Loucy (cell line): ENCODE measurements around the gene TMEM39B.
"Not testable (repeated sequence)": the region's sequence is repeated elsewhere in the genome, so short reads cannot be mapped to it uniquely, and the experiment has no call there.

ENCODE experiments used
- H2AFZ ChIP-seq: fragments of 200-600 bp; sonication (generic); 2 replicates; pipeline ENCODE4 v1.6.0; 2016; ENCODE audit warnings: antibody characterized with exemption, mild to moderate bottlenecking, low read length, moderate library complexity
- H3F3A ChIP-seq: fragments of 200-600 bp; 2 replicates; pipeline ENCODE4 v1.6.0; 2016; ENCODE audit warnings: antibody characterized with exemption, low read depth, mild to moderate bottlenecking
- H3K27me3 ChIP-seq: fragments of 200-600 bp; sonication (generic); 2 replicates; pipeline ENCODE4 v1.6.1; 2014; ENCODE audit warnings: low read length, mild to moderate bottlenecking; ENCODE audit not compliant: insufficient read depth, poor library complexity, severe bottlenecking
- H3K36me3 ChIP-seq: fragments of 200-600 bp; sonication (generic); 2 replicates; pipeline ENCODE4 v1.6.1; 2016; ENCODE audit warnings: low read length; ENCODE audit not compliant: insufficient read depth
- H3K4me1 ChIP-seq: fragments of 200-600 bp; sonication (generic); 2 replicates; pipeline ENCODE4 v1.5.1; 2014; ENCODE audit warnings: low read length, mild to moderate bottlenecking; ENCODE audit not compliant: insufficient read depth, poor library complexity, severe bottlenecking
- H3K4me2 ChIP-seq: fragments of 200-600 bp; sonication (generic); 2 replicates; pipeline ENCODE4 v1.6.0; 2014; ENCODE audit warnings: antibody characterized with exemption, low read length, low read depth, mild to moderate bottlenecking; ENCODE audit not compliant: poor library complexity, severe bottlenecking
- H3K4me3 ChIP-seq: fragments of 200-600 bp; sonication (generic); 2 replicates; pipeline ENCODE4 v1.5.1; 2014; ENCODE audit warnings: low read length, mild to moderate bottlenecking, mixed read lengths; ENCODE audit not compliant: poor library complexity, severe bottlenecking
- H3K79me2 ChIP-seq: fragments of 200-600 bp; sonication (generic); 2 replicates; pipeline ENCODE4 v1.6.1; 2014; ENCODE audit warnings: low read length; ENCODE audit not compliant: insufficient read depth
- H3K9ac ChIP-seq: fragments of 200-600 bp; sonication (generic); 2 replicates; pipeline ENCODE4 v1.6.0; 2014; ENCODE audit warnings: mild to moderate bottlenecking, low read depth, low read length, moderate library complexity; ENCODE audit not compliant: poor library complexity, severe bottlenecking
- H3K9me2 ChIP-seq: fragments of 200-600 bp; sonication (generic); replicated peaks from 2 replicates; pipeline ENCODE4 v1.6.1; 2016; ENCODE audit warnings: low read depth, low read length, mixed read lengths
- H3K9me3 ChIP-seq: fragments of 200-600 bp; sonication (generic); 2 replicates; pipeline ENCODE4 v1.6.1; 2014; ENCODE audit warnings: mild to moderate bottlenecking, antibody characterized with exemption, low read length, low read depth; ENCODE audit not compliant: insufficient read depth
- H4K20me1 ChIP-seq: fragments of 200-600 bp; sonication (generic); 2 replicates; pipeline ENCODE4 v1.6.0; 2014; ENCODE audit warnings: antibody characterized with exemption, low read length, mild to moderate bottlenecking; ENCODE audit not compliant: insufficient read depth, poor library complexity, severe bottlenecking
- EZH2phosphoT487 ChIP-seq: fragments of 200-600 bp; IDR thresholded peaks from 2 replicates; pipeline ENCODE4 v1.6.1; 2018; ENCODE audit warnings: antibody characterized with exemption, mild to moderate bottlenecking, moderate library complexity, borderline replicate concordance
- TF ChIP-seq, protein P1 (sequence below): fragments of 200-600 bp; sonication (generic); conservative IDR thresholded peaks from 2 replicates; pipeline ENCODE4 v1.5.1; 2014; ENCODE audit warnings: mild to moderate bottlenecking, antibody characterized with exemption, low read length

TMEM39B gene

DNA sequence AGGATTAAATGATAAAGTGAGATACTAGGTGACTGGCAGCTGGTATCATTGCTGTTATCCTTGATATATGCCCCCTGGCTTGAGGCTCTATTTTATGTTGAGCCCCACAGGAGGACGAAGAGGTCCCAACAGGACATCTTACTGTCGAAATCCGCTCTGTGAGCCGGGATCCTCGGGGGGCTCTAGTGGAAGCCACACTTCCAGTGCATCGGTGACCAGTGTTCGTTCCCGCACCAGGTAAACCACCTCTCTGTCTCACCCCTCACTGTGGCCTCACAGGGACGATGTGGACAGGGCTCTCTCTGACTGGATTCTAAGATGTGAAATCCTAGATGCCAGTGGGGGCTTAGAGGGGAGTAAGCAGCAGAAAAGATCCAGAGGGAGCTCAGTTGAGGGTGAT is 2.1 kb downstream of the TMEM39B start:
- H4K20me1 ChIP-seq: peaks cover 14% of the 10 kb centered on the region
- H3K4me3 ChIP-seq: peak overlapping the region; percentile 78
- peak overlapping the region; percentile 81 for H3K4me2 ChIP-seq

DNA sequence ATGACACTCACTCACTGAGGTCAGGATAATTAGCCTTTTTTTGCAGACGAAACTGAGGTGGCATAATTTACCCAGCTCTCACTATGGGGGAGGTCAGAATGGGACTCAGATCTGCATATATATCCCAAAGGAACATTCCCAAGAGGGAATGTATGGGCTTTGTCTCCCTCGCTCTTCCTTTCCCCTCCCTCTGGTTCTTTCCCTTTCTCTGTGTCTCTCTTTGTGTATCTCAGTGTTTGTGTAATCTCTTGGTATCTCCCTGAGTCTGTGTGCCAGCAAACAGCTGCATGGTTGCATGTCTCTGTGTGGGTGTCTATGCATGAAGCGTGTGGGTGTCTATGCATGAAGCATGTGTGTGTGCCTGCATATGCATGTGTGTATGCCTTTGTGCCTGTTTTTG is 4.7 kb downstream of the TMEM39B start:
- no peaks in the 10 kb centered on the region for H3K9me2 ChIP-seq
- H2AFZ ChIP-seq: no peak overlapping the region
- H3K27me3 ChIP-seq: no peaks in the 10 kb centered on the region
- H3K4me2 ChIP-seq: peak overlapping the region; percentile 18
- no peaks in the 10 kb centered on the region for H3K9me3 ChIP-seq
- H3K9ac ChIP-seq: no peak overlapping the region
- peaks cover 14% of the 10 kb centered on the region for H4K20me1 ChIP-seq
- no peak overlapping the region for H3K4me3 ChIP-seq
- peaks cover 34% of the 10 kb centered on the region; the same call in 1 of the 2 replicates for H3K79me2 ChIP-seq
- peaks cover 27% of the 10 kb centered on the region; the same call in 1 of the 2 replicates for H3K36me3 ChIP-seq
- TF ChIP-seq EZH2phosphoT487: no peak
- TF ChIP-seq, protein P1, sequence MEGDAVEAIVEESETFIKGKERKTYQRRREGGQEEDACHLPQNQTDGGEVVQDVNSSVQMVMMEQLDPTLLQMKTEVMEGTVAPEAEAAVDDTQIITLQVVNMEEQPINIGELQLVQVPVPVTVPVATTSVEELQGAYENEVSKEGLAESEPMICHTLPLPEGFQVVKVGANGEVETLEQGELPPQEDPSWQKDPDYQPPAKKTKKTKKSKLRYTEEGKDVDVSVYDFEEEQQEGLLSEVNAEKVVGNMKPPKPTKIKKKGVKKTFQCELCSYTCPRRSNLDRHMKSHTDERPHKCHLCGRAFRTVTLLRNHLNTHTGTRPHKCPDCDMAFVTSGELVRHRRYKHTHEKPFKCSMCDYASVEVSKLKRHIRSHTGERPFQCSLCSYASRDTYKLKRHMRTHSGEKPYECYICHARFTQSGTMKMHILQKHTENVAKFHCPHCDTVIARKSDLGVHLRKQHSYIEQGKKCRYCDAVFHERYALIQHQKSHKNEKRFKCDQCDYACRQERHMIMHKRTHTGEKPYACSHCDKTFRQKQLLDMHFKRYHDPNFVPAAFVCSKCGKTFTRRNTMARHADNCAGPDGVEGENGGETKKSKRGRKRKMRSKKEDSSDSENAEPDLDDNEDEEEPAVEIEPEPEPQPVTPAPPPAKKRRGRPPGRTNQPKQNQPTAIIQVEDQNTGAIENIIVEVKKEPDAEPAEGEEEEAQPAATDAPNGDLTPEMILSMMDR: no peak
- peaks cover 17% of the 10 kb centered on the region for H3K4me1 ChIP-seq
- no peaks in the 10 kb centered on the region; the same call in 1 of the 2 replicates for H3F3A ChIP-seq

More for the DNA sequence above, 2.1 kb downstream of the TMEM39B start:
- TF ChIP-seq, protein P1: no peak
- no peak for TF ChIP-seq EZH2phosphoT487
- H3K27me3 ChIP-seq: no peaks in the 10 kb centered on the region
- no peaks in the 10 kb centered on the region for H3K9me2 ChIP-seq
- H3F3A ChIP-seq: no peaks in the 10 kb centered on the region
- H3K79me2 ChIP-seq: peaks cover 34% of the 10 kb centered on the region; the same call in 1 of the 2 replicates
- no peaks in the 10 kb centered on the region for H3K9me3 ChIP-seq
- H2AFZ ChIP-seq: no peak overlapping the region
- peak overlapping the region; percentile 80 for H3K9ac ChIP-seq
- peaks cover 24% of the 10 kb centered on the region for H3K4me1 ChIP-seq
- peaks cover 27% of the 10 kb centered on the region; the same call in 1 of the 2 replicates for H3K36me3 ChIP-seq

DNA sequence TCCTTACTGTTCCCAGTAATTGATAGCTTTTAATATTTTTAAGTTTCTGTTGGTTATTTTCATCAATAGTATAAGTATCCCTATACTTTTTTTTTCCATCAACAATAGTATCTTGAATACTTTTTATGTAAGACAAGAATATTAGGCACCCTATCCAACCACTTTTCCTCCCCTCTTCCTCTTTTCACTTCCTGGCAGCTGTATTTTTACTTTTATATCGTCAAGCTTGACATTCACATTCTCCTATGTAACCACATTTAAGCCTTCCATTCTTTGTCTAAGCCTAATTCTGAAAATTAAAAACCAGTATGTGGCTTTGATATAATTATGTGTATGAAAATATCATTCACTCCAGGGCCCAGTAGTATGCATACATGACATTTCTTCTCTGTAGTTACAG is 9.3 kb downstream of the TMEM39B start:
- Histone ChIP-seq H2AFZ (no peak overlapping the region), H3K9me3 (no peaks in the 10 kb centered on the region), H3K4me3 (no peak overlapping the region), H3K36me3 (peaks cover 32% of the 10 kb centered on the region; the same call in 1 of the 2 replicates), H4K20me1 (peaks cover 2% of the 10 kb centered on the region), H3K4me2 (no peak overlapping the region), H3K9me2 (no peaks in the 10 kb centered on the region), H3K9ac (no peak overlapping the region), H3F3A (no peaks in the 10 kb centered on the region; the same call in 1 of the 2 replicates), H3K27me3 (no peaks in the 10 kb centered on the region), H3K4me1 (no peaks in the 10 kb centered on the region), H3K79me2 (peaks cover 6% of the 10 kb centered on the region; the same call in 1 of the 2 replicates)
- no peak for TF ChIP-seq EZH2phosphoT487
- TF ChIP-seq, protein P1: no peak

DNA sequence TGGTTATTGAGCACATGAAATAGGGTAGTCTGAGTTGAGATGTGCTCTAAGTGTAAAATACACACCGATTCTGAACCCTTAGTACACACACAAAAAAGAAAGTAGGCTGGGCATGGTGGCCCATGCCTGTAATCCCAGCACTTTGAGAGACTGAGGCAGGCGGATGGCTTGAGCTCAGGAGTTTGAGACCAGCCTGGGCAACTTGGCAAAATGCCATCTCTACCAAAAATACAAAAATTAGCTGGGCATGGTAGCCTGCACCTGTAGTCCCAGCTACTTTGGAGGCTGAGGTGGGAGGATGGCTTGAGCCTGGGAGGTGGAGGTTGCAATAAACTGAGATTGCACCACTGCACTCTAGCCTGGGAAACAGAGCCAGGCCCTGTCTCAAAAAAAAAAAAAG is 13.6 kb downstream of the TMEM39B start:
- H3F3A ChIP-seq, H3K9me3 ChIP-seq, H4K20me1 ChIP-seq, H3K4me2 ChIP-seq, H3K4me3 ChIP-seq, H3K9ac ChIP-seq, H3K27me3 ChIP-seq, H3K9me2 ChIP-seq, H3K4me1 ChIP-seq, H3K79me2 ChIP-seq, H2AFZ ChIP-seq: not testable (repeated sequence)
- peaks cover 27% of the 10 kb centered on the region; the same call in 1 of the 2 replicates for H3K36me3 ChIP-seq
